HEK293 (cell line): Measurements from ENCODE around the gene HSPA4L.
A peak's percentile ranks its signal among the peaks of the same experiment; 100 is the strongest.

Source experiments
- CTCF ChIA-PET: fragments of 350-600 bp; formaldehyde crosslinking; extraction: SDS; loops from one replicate; lab custom pipeline; 2021; ENCODE audit warnings: antibody characterized with exemption; lab: Yijun Ruan, JAX
- POLR2A ChIA-PET: fragments of 300-600 bp; formaldehyde crosslinking; extraction: SDS; loops from one replicate; lab custom pipeline; 2020; ENCODE audit warnings: antibody characterized with exemption, inconsistent platforms; lab: Yijun Ruan, JAX
- H3K27ac ChIP-seq: fragments of 200-500 bp; sonication (Bioruptor generic); 2 replicates; pipeline ENCODE4 v1.5.1; 2014; ENCODE audit warnings: low read depth, low read length, control low read depth, inconsistent platforms; ENCODE audit errors: extremely low read depth
- H3K36me3 ChIP-seq, 2 experiments: fragments of 200-500 bp in 1 of 2; sonication (Bioruptor generic) in 1 of 2; 1 replicate in 1 of 2; 2 replicates in 1 of 2; pipeline ENCODE4 v1.5.1; 2014 to 2017; ENCODE audit warnings: inconsistent platforms in 2 of 2, low read length in 2 of 2; ENCODE audit not compliant: control insufficient read depth in 2 of 2, insufficient read depth in 1 of 2
- H3K4me1 ChIP-seq: fragments of 200-500 bp; sonication (Bioruptor generic); 2 replicates; pipeline ENCODE4 v1.5.1; 2014; ENCODE audit warnings: mild to moderate bottlenecking, low read length, inconsistent platforms; ENCODE audit not compliant: control insufficient read depth, insufficient read depth
- H3K4me3 ChIP-seq: 2 replicates; pipeline ENCODE4 v1.5.1; 2011; ENCODE audit warnings: low read depth, mild to moderate bottlenecking, control low read depth, low read length, moderate library complexity
- H3K9me3 ChIP-seq: fragments of 200-500 bp; sonication (Bioruptor generic); 2 replicates; pipeline ENCODE4 v1.5.1; 2014; ENCODE audit warnings: low read depth, low read length, inconsistent platforms; ENCODE audit not compliant: control insufficient read depth, insufficient read depth
- BCL11B ChIP-seq: fragments of 450-650 bp; formaldehyde crosslinking; IDR thresholded peaks from 2 replicates; pipeline ENCODE4 v1.5.1; 2016; ENCODE audit warnings: low read depth, missing biosample characterization, missing genetic modification characterization
- CTCF ChIP-seq: fragments of 450-650 bp; formaldehyde crosslinking; IDR thresholded peaks from 2 replicates; pipeline ENCODE4 v1.5.1; 2016; ENCODE audit warnings: missing biosample characterization, missing genetic modification characterization
- GFI1B ChIP-seq: fragments of 450-650 bp; formaldehyde crosslinking; IDR thresholded peaks from 2 replicates; pipeline ENCODE4 v1.5.1; 2016; ENCODE audit warnings: missing biosample characterization, missing genetic modification characterization
- OVOL3 ChIP-seq: fragments of 450-650 bp; formaldehyde crosslinking; IDR thresholded peaks from 2 replicates; pipeline ENCODE4 v1.5.1; 2016; ENCODE audit warnings: missing biosample characterization, missing genetic modification characterization
- SETDB1 ChIP-seq: IDR thresholded peaks from one replicate; pipeline ENCODE4 v1.6.1; 2017; ENCODE audit warnings: mild to moderate bottlenecking, low read length, moderate library complexity, mixed read lengths; ENCODE audit not compliant: insufficient read length
- ZNF112 ChIP-seq: fragments of 450-650 bp; formaldehyde crosslinking; IDR thresholded peaks from 2 replicates; pipeline ENCODE4 v1.5.0; 2017; ENCODE audit warnings: missing biosample characterization, missing genetic modification characterization
- ZNF155 ChIP-seq: fragments of 450-650 bp; formaldehyde crosslinking; IDR thresholded peaks from 2 replicates; pipeline ENCODE4 v1.5.1; 2016; ENCODE audit warnings: missing biosample characterization, missing genetic modification characterization
- ZNF202 ChIP-seq: fragments of 450-650 bp; formaldehyde crosslinking; IDR thresholded peaks from 2 replicates; pipeline ENCODE4 v1.5.1; 2016; ENCODE audit warnings: missing biosample characterization, missing genetic modification characterization, borderline replicate concordance
- ZNF221 ChIP-seq: fragments of 450-650 bp; formaldehyde crosslinking; IDR thresholded peaks from 2 replicates; pipeline ENCODE4 v1.5.1; 2017; ENCODE audit warnings: missing biosample characterization, missing genetic modification characterization, borderline replicate concordance
- ZNF23 ChIP-seq: fragments of 450-650 bp; formaldehyde crosslinking; IDR thresholded peaks from 2 replicates; pipeline ENCODE4 v1.5.1; 2016; ENCODE audit warnings: missing biosample characterization, missing genetic modification characterization, borderline replicate concordance
- ZNF558 ChIP-seq: fragments of 450-650 bp; formaldehyde crosslinking; IDR thresholded peaks from 2 replicates; pipeline ENCODE4 v1.5.1; 2016; ENCODE audit warnings: missing biosample characterization, missing genetic modification characterization
- ZNF623 ChIP-seq: fragments of 450-650 bp; formaldehyde crosslinking; IDR thresholded peaks from 2 replicates; pipeline ENCODE4 v1.5.1; 2016; ENCODE audit warnings: missing biosample characterization, missing genetic modification characterization
- ZNF664 ChIP-seq: fragments of 450-650 bp; formaldehyde crosslinking; IDR thresholded peaks from 2 replicates; pipeline ENCODE4 v1.5.1; 2016; ENCODE audit warnings: missing biosample characterization, missing genetic modification characterization
- ZNF707 ChIP-seq: fragments of 450-650 bp; formaldehyde crosslinking; IDR thresholded peaks from 2 replicates; pipeline ENCODE4 v1.5.1; 2016; ENCODE audit warnings: missing biosample characterization, missing genetic modification characterization

The HSPA4L gene

DNA sequence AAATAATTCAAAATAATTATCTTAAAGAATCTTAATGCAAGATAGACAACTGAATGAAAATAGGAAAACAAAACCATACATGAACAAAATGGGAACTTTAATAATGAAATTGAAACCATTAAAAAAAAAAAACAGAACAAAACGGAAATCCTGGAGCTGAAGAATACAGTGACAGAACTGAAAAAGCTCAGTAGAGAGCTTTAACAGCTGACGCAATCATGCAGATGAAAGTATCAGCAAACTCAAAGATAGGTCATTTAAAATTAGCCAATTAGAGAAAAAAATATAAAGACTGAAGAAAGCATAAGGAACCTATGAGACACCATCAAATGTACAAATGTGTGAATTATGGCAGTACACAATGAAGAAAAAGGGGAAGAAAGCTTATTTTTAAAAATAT, 33.2 kb upstream of the HSPA4L start:
- POLR2A ChIA-PET: no interaction called here
- Histone ChIP-seq H3K27ac (no peak overlapping the region), H3K4me3 (no peak overlapping the region), H3K36me3 (no peaks in the 10 kb centered on the region), H3K4me1 (no peaks in the 10 kb centered on the region)
- CTCF ChIA-PET: interaction anchor here (1.1 to 1.6 kb wide), 2 partner anchors 16 to 17 kb away, joined by 3 read pairs; no protein-coding TSS in a partner anchor
- TF ChIP-seq SETDB1 (peak; percentile 83), ZNF202 (no peak)
- TF ChIP-seq, all 188 proteins: peak for 1
- H3K9me3 ChIP-seq: no peaks in the 10 kb centered on the region

GRCh38 chr4:127756906-127757305, 25.2 kb upstream of the HSPA4L start:
- no peak for TF ChIP-seq ZNF558 (tag by site-specific recombination)
- ChIA-PET POLR2A (no interaction called here), CTCF (interaction anchor here (0.9 to 1.2 kb wide), 2 partner anchors 17 to 25 kb away, joined by 3 to 6 read pairs; no protein-coding TSS in a partner anchor)
- no peaks in the 10 kb centered on the region for H3K4me1 ChIP-seq
- no peak overlapping the region for H3K27ac ChIP-seq
- H3K4me3 ChIP-seq: no peak overlapping the region
- no peaks in the 10 kb centered on the region for H3K36me3 ChIP-seq
- H3K9me3 ChIP-seq: no peaks in the 10 kb centered on the region

DNA sequence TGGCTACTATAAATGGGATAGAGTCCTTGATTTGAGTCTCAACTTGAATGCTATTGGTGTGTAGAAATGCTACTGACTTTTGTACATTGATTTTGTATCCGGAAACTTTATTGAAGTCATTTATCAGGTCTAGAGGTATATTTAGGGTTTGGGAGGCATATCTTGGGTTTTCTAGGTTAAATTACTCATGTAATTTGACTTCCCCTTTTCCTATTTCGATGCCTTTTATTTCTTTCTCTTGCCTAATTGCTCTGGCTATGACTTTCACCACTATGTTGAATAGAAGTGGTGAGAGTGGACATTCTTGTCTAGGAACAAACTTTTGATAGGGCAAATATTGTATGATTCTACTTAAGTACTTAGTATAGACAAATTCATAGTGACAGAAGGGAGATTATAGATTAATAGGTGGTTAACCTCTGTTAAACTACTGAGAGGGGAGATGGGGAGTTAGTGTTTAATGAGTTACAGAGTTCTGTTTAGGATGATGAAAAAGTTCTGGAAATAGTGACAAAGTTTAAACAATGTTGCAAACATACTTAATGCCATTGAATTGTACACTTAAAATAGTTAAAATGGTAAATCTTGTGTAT, 22.8 kb upstream of the HSPA4L start:
- Histone ChIP-seq H3K27ac (no peak overlapping the region), H3K4me1 (no peaks in the 10 kb centered on the region), H3K9me3 (no peaks in the 10 kb centered on the region), H3K4me3 (no peak overlapping the region), H3K36me3 (no peaks in the 10 kb centered on the region)
- POLR2A ChIA-PET: no interaction called here
- TF ChIP-seq GFI1B (tag by site-specific recombination) (no peak), BCL11B (no peak), ZNF623 (tag by site-specific recombination) (no peak), ZNF221 (no peak), ZNF23 (tag by site-specific recombination) (no peak), OVOL3 (tag by site-specific recombination) (no peak), ZNF664 (no peak), ZNF112 (tag by site-specific recombination) (no peak)
- CTCF ChIA-PET: no interaction called here

- TF ChIP-seq ZNF155 (tag by site-specific recombination) (no peak), ZNF707 (tag by site-specific recombination) (no peak), CTCF (tag by site-specific recombination) (no peak)
Observed at GRCh38 chr4:127759893-127760292, 22.2 kb upstream of the HSPA4L start.

More at GRCh38 chr4:127759893-127760292, 22.2 kb upstream of the HSPA4L start:
- Histone ChIP-seq H3K4me1 (no peaks in the 10 kb centered on the region), H3K27ac (no peak overlapping the region), H3K4me3 (no peak overlapping the region), H3K9me3 (no peaks in the 10 kb centered on the region), H3K36me3 (no peaks in the 10 kb centered on the region)
- ChIA-PET CTCF (no interaction called here), POLR2A (no interaction called here)
